NT2/D1 (cell line): ENCODE measurements around the gene SLC66A1.

ENCODE experiments used
- DNase-seq: peaks from one replicate; pipeline ENCODE4 v3.0.0-alpha.2; 2011; ENCODE audit warnings: low read depth, low spot score
- H3K27me3 ChIP-seq: 2 replicates; pipeline ENCODE4 v1.6.0; 2011; ENCODE audit warnings: mild to moderate bottlenecking; ENCODE audit not compliant: insufficient read length, insufficient read depth
- H3K36me3 ChIP-seq: 2 replicates; pipeline ENCODE4 v1.6.1; 2011; ENCODE audit warnings: mild to moderate bottlenecking, low read length, mixed read lengths; ENCODE audit not compliant: insufficient read depth, insufficient read length
- H3K4me1 ChIP-seq: 2 replicates; pipeline ENCODE4 v1.5.1; 2011; ENCODE audit not compliant: insufficient read depth, insufficient read length
- H3K4me3 ChIP-seq: 2 replicates; pipeline ENCODE4 v1.5.1; 2011; ENCODE audit warnings: low read depth; ENCODE audit not compliant: insufficient read length
- H3K9ac ChIP-seq: 2 replicates; pipeline ENCODE4 v1.6.0; 2011; ENCODE audit warnings: low read depth; ENCODE audit not compliant: insufficient read length
- H3K9me3 ChIP-seq: 2 replicates; pipeline ENCODE4 v1.5.1; 2011; ENCODE audit warnings: mild to moderate bottlenecking, low read length; ENCODE audit not compliant: insufficient read depth
- SUZ12 ChIP-seq: IDR thresholded peaks from 2 replicates; pipeline ENCODE4 v1.6.1; 2011; ENCODE audit not compliant: insufficient read length, insufficient read depth; ENCODE audit errors: extremely low read depth
- YY1 ChIP-seq: IDR thresholded peaks from 2 replicates; pipeline ENCODE4 v1.6.1; 2011; ENCODE audit not compliant: insufficient read length, insufficient read depth
- ZNF274 ChIP-seq: IDR thresholded peaks from 2 replicates; pipeline ENCODE4 v1.6.1; 2011; ENCODE audit warnings: mild to moderate bottlenecking, low read depth, low read length

Gene SLC66A1

GRCh38 chr1:19368964-19369363 lies 56.8 kb downstream of the SLC66A1 start:
- Histone ChIP-seq H3K9ac (no peak overlapping the region), H3K9me3 (no peaks in the 10 kb centered on the region), H3K4me3 (no peak overlapping the region), H3K36me3 (peaks cover 54% of the 10 kb centered on the region), H3K27me3 (no peaks in the 10 kb centered on the region), H3K4me1 (no peaks in the 10 kb centered on the region)
- no peak for TF ChIP-seq YY1
- no peak for TF ChIP-seq SUZ12
- TF ChIP-seq ZNF274 = no peak
- no peak for DNase-seq

DNA sequence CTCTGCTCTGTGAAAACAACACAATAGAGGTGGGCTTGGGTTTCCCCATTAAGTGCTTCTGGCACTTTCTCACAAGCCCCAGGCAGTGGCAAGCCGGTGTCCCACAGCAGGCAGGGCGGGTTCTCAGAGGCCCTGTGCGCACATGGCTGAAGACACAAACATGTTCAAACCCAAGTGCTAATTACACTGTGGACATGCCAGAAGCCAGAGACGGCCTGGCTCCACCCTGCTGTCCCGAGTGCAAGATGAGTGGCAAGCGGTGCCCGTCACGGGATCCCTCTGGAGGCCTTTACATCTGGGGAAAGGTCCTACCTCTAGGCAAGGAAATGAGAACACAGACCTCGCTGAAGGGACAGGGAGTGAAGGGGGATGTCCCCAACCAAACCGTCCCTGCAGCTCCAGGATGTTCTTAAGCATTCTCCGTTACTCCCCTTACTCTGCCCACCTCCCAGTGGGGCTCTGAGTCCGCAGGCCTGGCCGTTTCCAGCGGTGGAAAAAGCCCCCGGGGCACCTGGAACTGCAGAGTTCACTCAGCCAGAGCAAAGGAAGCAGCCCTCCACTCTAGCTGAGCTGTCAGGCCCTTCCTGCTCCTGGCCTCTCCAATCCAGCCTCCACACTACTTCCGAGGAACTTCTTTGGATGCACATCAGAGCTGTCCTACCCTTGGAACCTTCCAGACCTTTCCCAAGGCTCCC lies 57.4 kb downstream of the SLC66A1 start:
- TF ChIP-seq ZNF274 = no peak
- no peak for TF ChIP-seq YY1
- no peak for TF ChIP-seq SUZ12
- Histone ChIP-seq H3K9ac (no peak overlapping the region), H3K9me3 (no peaks in the 10 kb centered on the region), H3K27me3 (no peaks in the 10 kb centered on the region), H3K4me3 (no peak overlapping the region), H3K4me1 (no peaks in the 10 kb centered on the region), H3K36me3 (peaks cover 60% of the 10 kb centered on the region)
- DNase-seq = no peak

- Histone ChIP-seq H3K4me3 (no peak overlapping the region), H3K4me1 (no peaks in the 10 kb centered on the region), H3K9me3 (no peaks in the 10 kb centered on the region), H3K27me3 (no peaks in the 10 kb centered on the region), H3K9ac (no peak overlapping the region), H3K36me3 (peaks cover 63% of the 10 kb centered on the region)
- TF ChIP-seq ZNF274 (no peak), SUZ12 (no peak), YY1 (no peak)
- DNase-seq = no peak
Observed at GRCh38 chr1:19370453-19371170, 58.5 kb downstream of the SLC66A1 start.

DNA sequence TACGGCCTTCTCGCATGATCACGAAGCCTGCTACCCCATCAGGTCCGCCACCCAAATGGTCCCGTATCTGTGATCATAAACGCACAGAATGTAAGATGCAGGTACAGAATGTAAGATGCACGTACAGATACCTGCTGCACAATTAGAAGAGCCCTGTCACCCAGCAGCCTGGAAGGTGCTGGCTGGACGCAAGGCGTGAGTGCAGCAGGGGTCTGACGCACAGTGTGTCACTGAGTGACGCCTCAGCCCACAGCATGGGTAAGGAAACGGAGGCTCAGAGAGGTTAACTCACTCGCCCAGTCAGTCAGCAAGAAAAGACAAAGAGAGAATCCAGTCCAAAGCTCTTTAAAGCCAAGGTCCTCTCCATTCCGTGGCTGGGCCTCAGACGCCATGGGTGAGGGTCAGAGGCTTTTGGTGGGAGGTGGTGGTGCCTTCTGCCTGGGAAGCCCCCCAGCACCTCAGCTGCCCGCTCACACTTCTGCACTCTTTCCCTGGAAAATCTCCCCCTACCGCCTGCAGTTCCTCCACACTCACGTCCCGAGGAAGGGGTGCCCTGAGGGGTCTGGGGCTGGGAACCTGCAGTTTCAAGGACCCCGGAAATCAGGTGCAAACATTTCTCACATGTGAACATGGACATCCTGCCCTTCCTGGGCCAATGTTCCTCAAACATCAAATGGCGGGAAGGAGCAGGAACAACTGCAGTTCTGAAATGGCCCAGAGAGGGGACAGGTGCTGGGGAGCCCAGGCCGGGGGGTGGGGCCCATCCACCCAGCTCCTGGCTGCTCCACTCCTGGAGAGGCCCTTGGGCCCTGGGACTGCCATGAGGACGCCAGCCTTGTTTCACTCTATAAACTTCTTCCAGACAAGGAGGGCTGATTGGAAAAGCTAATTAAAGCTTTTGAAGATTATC lies 59.4 kb downstream of the SLC66A1 start:
- H3K9me3 ChIP-seq = peaks cover under 1% of the 10 kb centered on the region; the same call in 1 of the 2 replicates
- H3K36me3 ChIP-seq = peaks cover 71% of the 10 kb centered on the region
- no peaks in the 10 kb centered on the region for H3K27me3 ChIP-seq
- TF ChIP-seq YY1 (no peak), SUZ12 (no peak)
- DNase-seq = no peak
- H3K4me1 ChIP-seq = no peaks in the 10 kb centered on the region
- H3K4me3 ChIP-seq = no peak overlapping the region
- H3K9ac ChIP-seq = no peak overlapping the region

- Histone ChIP-seq H3K4me3 (no peak overlapping the region), H3K27me3 (no peaks in the 10 kb centered on the region), H3K9me3 (peaks cover 7% of the 10 kb centered on the region; the same call in 1 of the 2 replicates), H3K9ac (no peak overlapping the region), H3K4me1 (no peaks in the 10 kb centered on the region), H3K36me3 (peaks cover 74% of the 10 kb centered on the region)
- DNase-seq = no peak
- no peak for TF ChIP-seq SUZ12
Observed at GRCh38 chr1:19372136-19372514, 60.0 kb downstream of the SLC66A1 start.

GRCh38 chr1:19372602-19373001 lies 60.5 kb downstream of the SLC66A1 start:
- DNase-seq = no peak
- H3K9me3 ChIP-seq = peaks cover 10% of the 10 kb centered on the region; the same call in 1 of the 2 replicates
- no peak overlapping the region for H3K4me3 ChIP-seq
- peaks cover 73% of the 10 kb centered on the region for H3K36me3 ChIP-seq
- TF ChIP-seq SUZ12 = no peak
- no peak for TF ChIP-seq ZNF274
- no peak for TF ChIP-seq YY1
- no peaks in the 10 kb centered on the region for H3K4me1 ChIP-seq
- H3K27me3 ChIP-seq = no peaks in the 10 kb centered on the region
- H3K9ac ChIP-seq = no peak overlapping the region
